Ovary (tissue), 3 donors: ENCODE measurements around the gene PRR23E.

ENCODE experiments used
- CTCF ChIP-seq, 3 donors: fragments of 450-650 bp in 2 of 3; fragments of 200-600 bp in 1 of 3; IDR thresholded peaks; one replicate each; pipeline versions ENCODE4 v1.5.1 to v1.8.0; 2016 to 2022; ENCODE audit warnings: antibody characterized with exemption in 3 of 3, mild to moderate bottlenecking in 1 of 3
- POLR2A ChIP-seq: fragments of 450-650 bp; IDR thresholded peaks from one replicate; pipeline ENCODE4 v1.6.1; 2017; ENCODE audit warnings: antibody characterized with exemption, mild to moderate bottlenecking, moderate library complexity
- donor health status: DM: no; HTN: no; CAD: no.

- no peak for TF ChIP-seq POLR2A
- no peak for TF ChIP-seq CTCF (IDR thresholded peaks at IDR 0.05)
Observed at GRCh38 chr3:127162947-127163645, 29.8 kb upstream of the PRR23E start.
